A673 (cell line): Measurements from ENCODE around the gene SYTL3. TPM values are rescaled to one million over a fixed set of nuclear protein-coding genes. Genes with fewer than 3 reads are reported as not detected.

Experiments
- BruUV-seq: library from RNA; stranded (reverse); fragments of 400-500 nt; replicated peaks from 2 replicates; lab custom pipeline; 2021; lab: Mats Ljungman, UMichigan
- CTCF ChIA-PET: fragments of 300-600 bp; sonication (Branson Sonifier 250); formaldehyde crosslinking; loops from one replicate; lab custom pipeline; 2022; ENCODE audit warnings: antibody characterized with exemption; lab: Charles Lee
- POLR2A ChIA-PET: fragments of 300-600 bp; sonication (Branson Sonifier 250); formaldehyde crosslinking; loops from one replicate; lab custom pipeline; 2022; ENCODE audit warnings: antibody characterized with exemption; ENCODE audit not compliant: low non-redundant PET; lab: Charles Lee
- DNase-seq: peaks from one replicate; pipeline ENCODE4 v3.0.0-alpha.2; 2015; ENCODE audit warnings: low spot score
- H3K27ac ChIP-seq: fragments of 200-600 bp; sonication (generic); 2 replicates; pipeline ENCODE4 v1.5.1; 2016; ENCODE audit warnings: mixed run types, low read depth, mild to moderate bottlenecking, mixed read lengths, antibody characterized with exemption, low read length; ENCODE audit not compliant: poor library complexity, severe bottlenecking
- H3K27me3 ChIP-seq: fragments of 200-600 bp; sonication (generic); replicated peaks from 2 replicates; pipeline ENCODE4 v1.6.1; 2017; ENCODE audit warnings: mixed run types, low read depth, mild to moderate bottlenecking, mixed read lengths, antibody characterized with exemption, low read length; ENCODE audit not compliant: insufficient read depth, poor library complexity
- H3K36me3 ChIP-seq: fragments of 200-600 bp; sonication (generic); 2 replicates; pipeline ENCODE4 v1.6.1; 2016; ENCODE audit warnings: mixed run types, mild to moderate bottlenecking, mixed read lengths, antibody characterized with exemption, low read length; ENCODE audit not compliant: insufficient read depth, poor library complexity, severe bottlenecking
- H3K4me1 ChIP-seq: fragments of 200-600 bp; sonication (generic); 2 replicates; pipeline ENCODE4 v1.6.1; 2017; ENCODE audit warnings: mixed run types, mild to moderate bottlenecking, mixed read lengths, antibody characterized with exemption, low read length; ENCODE audit not compliant: insufficient read depth, poor library complexity, severe bottlenecking
- H3K4me3 ChIP-seq: fragments of 200-600 bp; sonication (generic); 2 replicates; pipeline ENCODE4 v1.5.1; 2016; ENCODE audit warnings: low read depth, mixed run types, mild to moderate bottlenecking, mixed read lengths, low read length; ENCODE audit not compliant: poor library complexity, severe bottlenecking
- H3K9me3 ChIP-seq: fragments of 200-600 bp; sonication (generic); 2 replicates; pipeline ENCODE4 v1.6.1; 2016; ENCODE audit warnings: mixed run types, low read depth, mild to moderate bottlenecking, mixed read lengths, antibody characterized with exemption, low read length; ENCODE audit not compliant: poor library complexity, severe bottlenecking
- CTCF ChIP-seq: fragments of 300-800, 200-600 bp; sonication (generic); conservative IDR thresholded peaks from 2 replicates; pipeline ENCODE4 v1.5.1; 2017; ENCODE audit warnings: low read depth, mild to moderate bottlenecking, antibody characterized with exemption, low read length, moderate library complexity, mixed read lengths
- EZH2 ChIP-seq: fragments of 200-600 bp; sonication (generic); IDR thresholded peaks from 2 replicates; pipeline ENCODE4 v1.6.1; 2017; ENCODE audit warnings: borderline replicate concordance, low read depth, mild to moderate bottlenecking, mixed read lengths, antibody characterized with exemption, low read length; ENCODE audit not compliant: poor library complexity, severe bottlenecking
- intact Hi-C: fragments of 100-400 bp; cut with micrococcal nuclease; formaldehyde crosslinking; loops from one replicate; pipeline ENCODE4 v1.10.0; 2022; ENCODE audit not compliant: unreplicated experiment
- total RNA-seq: library from RNA; stranded (reverse); gene quantifications from 2 replicates; pipeline ENCODE4 v1.2.3, GENCODE V29; 2021

The SYTL3 gene
- total RNA-seq, 1 experiment from 2014 or later: 0.82 TPM

- intact Hi-C loops: no loop called here
- CTCF ChIA-PET: interaction anchor here (0.6 kb wide), 1 partner anchor 835 kb away, joined by 6 read pairs; no protein-coding TSS in a partner anchor
- peaks cover 52% of the 10 kb centered on the region for H3K4me1 ChIP-seq
Observed at GRCh38 chr6:158798311-158798710, 148.5 kb downstream of the SYTL3 start.

GRCh38 chr6:158799051-158799792 is 149.4 kb downstream of the SYTL3 start:
- intact Hi-C loops: no loop called here
- Histone ChIP-seq H3K36me3 (no peaks in the 10 kb centered on the region), H3K9me3 (no peaks in the 10 kb centered on the region), H3K4me3 (no peak overlapping the region), H3K27me3 (no peaks in the 10 kb centered on the region), H3K27ac (peak overlapping the region; percentile 31), H3K4me1 (peaks cover 59% of the 10 kb centered on the region)
- TF ChIP-seq CTCF: no peak
- peak; percentile 95 for DNase-seq
- BruUV-seq: TSS peak; percentile 15
- POLR2A ChIA-PET: interaction anchor here (0.7 kb wide), 1 partner anchor 28 kb away, joined by 3 read pairs; no protein-coding TSS in a partner anchor
- CTCF ChIA-PET: interaction anchor here (0.6 kb wide), 1 partner anchor 7 kb away, joined by 4 read pairs; no protein-coding TSS in a partner anchor

More at GRCh38 chr6:158798311-158798710, 148.5 kb downstream of the SYTL3 start:
- Histone ChIP-seq H3K36me3 (no peaks in the 10 kb centered on the region), H3K27ac (no peak overlapping the region), H3K9me3 (no peaks in the 10 kb centered on the region), H3K4me3 (no peak overlapping the region), H3K27me3 (no peaks in the 10 kb centered on the region)
- DNase-seq: no peak
- TF ChIP-seq CTCF (no peak), EZH2 (no peak)
- POLR2A ChIA-PET: no interaction called here
- BruUV-seq: no TSS peak

GRCh38 chr6:158801655-158802294 is 151.9 kb downstream of the SYTL3 start:
- TF ChIP-seq EZH2 (no peak), CTCF (no peak)
- no peak overlapping the region for H3K4me3 ChIP-seq
- H3K27me3 ChIP-seq: no peaks in the 10 kb centered on the region
- no peak overlapping the region for H3K27ac ChIP-seq
- BruUV-seq: no TSS peak
- peaks cover 66% of the 10 kb centered on the region for H3K4me1 ChIP-seq
- ChIA-PET CTCF (no interaction called here), POLR2A (no interaction called here)
- H3K9me3 ChIP-seq: no peaks in the 10 kb centered on the region
- no peaks in the 10 kb centered on the region for H3K36me3 ChIP-seq
- peak; percentile 44 for DNase-seq
- intact Hi-C loops: no loop called here
